Keratinocyte (primary cell): ENCODE results near the gene PATZ1.

Source experiments
- CTCF ChIP-seq, 3 experiments: IDR thresholded peaks in 1 of 3; conservative IDR thresholded peaks in 1 of 3; optimal IDR thresholded peaks in 1 of 3; 2 replicates in 2 of 3; 3 replicates in 1 of 3; pipeline versions ENCODE3 to v1.5.1; 2011; ENCODE audit warnings: low read length in 3 of 3, mild to moderate bottlenecking in 3 of 3, moderate library complexity in 2 of 3, control low read depth in 1 of 3, inconsistent platforms in 1 of 3; ENCODE audit not compliant: insufficient read depth in 2 of 3; ENCODE audit errors: extremely low read depth in 1 of 3
- EZH2 ChIP-seq: IDR thresholded peaks from one replicate; pipeline ENCODE4 v1.6.1; 2012; ENCODE audit warnings: inconsistent platforms, mild to moderate bottlenecking, low read length, moderate library complexity

DNA sequence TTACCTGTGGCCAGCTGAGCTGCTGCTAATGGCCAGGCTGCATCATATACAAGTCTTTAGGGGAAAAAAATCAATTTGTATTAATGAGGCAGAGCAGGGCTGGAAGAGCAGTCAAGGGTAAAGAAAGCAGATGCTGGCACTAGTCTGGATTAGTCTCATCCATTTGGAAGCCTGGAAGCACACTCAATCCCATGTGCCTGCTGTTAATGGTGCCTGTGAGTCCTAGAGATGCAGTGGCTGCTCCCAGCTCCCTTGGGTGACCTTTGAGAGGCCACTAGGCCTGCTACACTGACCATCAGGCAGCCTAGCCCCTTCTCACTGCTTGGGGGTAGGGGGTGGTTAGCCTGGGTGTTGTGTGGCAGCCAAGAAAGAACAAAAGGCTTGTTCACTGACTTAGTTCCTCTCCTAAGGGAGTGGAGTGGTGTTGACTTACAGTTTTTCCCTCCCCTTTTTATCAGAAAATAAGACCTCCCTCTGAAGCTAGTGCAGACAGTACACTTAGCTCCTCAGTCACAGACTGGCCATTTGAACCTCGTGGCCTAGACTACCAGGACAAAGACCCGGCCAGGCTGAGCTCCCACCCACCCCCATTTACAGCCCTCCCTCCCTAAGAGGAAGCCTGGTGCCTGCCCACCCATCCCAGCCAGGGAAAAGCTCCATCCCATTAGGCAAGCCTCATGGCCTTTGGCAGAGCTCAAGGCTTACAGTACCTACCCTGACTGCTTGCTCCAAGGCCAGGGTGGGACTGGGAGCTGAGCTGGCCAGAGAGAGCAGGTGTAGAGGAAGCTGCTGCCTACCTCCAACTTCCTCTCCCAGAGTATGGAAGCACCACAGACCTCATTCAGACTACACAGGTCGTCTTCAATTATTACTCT lies 61.6 kb downstream of the PATZ1 start:
- TF ChIP-seq CTCF (optimal IDR thresholded peaks at IDR 0.05 in 1 of 3, IDR thresholded peaks at IDR 0.05 in 1 of 3, conservative IDR thresholded peaks at IDR 0.05 in 1 of 3; ENCODE audit: extremely low read depth in 1 of 3, insufficient read depth in 2 of 3, low read length in 3 of 3): no peak
- TF ChIP-seq EZH2: no peak
